HCT116 (cell line): ENCODE measurements around the gene CXCL5. TPM values are rescaled to one million over a fixed set of nuclear protein-coding genes. Genes with fewer than 3 reads are reported as not detected.

ENCODE experiments used
- ATAC-seq: fragments of 200-7000 bp; cut with Tn5 transposase; 2 replicates; pipeline ENCODE4 v1.9.1; 2020; ENCODE audit warnings: mild to moderate bottlenecking, moderate library complexity
- BruUV-seq: library from RNA; stranded (reverse); fragments of 400-500 nt; replicated peaks from 2 replicates; lab custom pipeline; 2021; lab: Mats Ljungman, UMichigan
- CTCF ChIA-PET: fragments of 300-600 bp; sonication (Branson Sonifier 250); formaldehyde crosslinking; loops from one replicate; lab custom pipeline; 2021; ENCODE audit warnings: antibody characterized with exemption; lab: Charles Lee
- POLR2A ChIA-PET: fragments of 300-600, 350-600 bp; sonication (Branson Sonifier 250); formaldehyde crosslinking; loops from one replicate; lab custom pipeline; 2021; ENCODE audit warnings: antibody characterized with exemption; lab: Charles Lee
- RAD21 ChIA-PET, 2 experiments: fragments of 300-600 bp; sonication (Branson Sonifier 250); formaldehyde crosslinking; loops; one replicate each; lab custom pipeline; 2023; ENCODE audit warnings: low total read pairs in 2 of 2; ENCODE audit not compliant: uncharacterized antibody in 2 of 2, unreplicated experiment in 2 of 2, low non-redundant PET in 1 of 2; lab: Charles Lee
- DNase-seq: peaks from one replicate; pipeline ENCODE4 v3.0.0-alpha.2; 2010; ENCODE audit warnings: low read depth, low spot score
- H2AFZ ChIP-seq: fragments of 200-600 bp; shearing (Covaris generic), sonication (generic); 2 replicates; pipeline ENCODE4 v1.6.1; 2017; ENCODE audit warnings: low read depth, mixed run types, mixed read lengths, antibody characterized with exemption, low read length; ENCODE audit not compliant: poor library complexity, severe bottlenecking
- H3K27ac ChIP-seq: 2 replicates; pipeline ENCODE4 v1.5.1; 2012; ENCODE audit warnings: low read depth, low read length
- H3K27me3 ChIP-seq: fragments of 200-600 bp; sonication (generic); 2 replicates; pipeline ENCODE4 v1.6.1; 2016; ENCODE audit warnings: mixed run types, low read length, mixed read lengths; ENCODE audit not compliant: insufficient read depth
- H3K36me3 ChIP-seq, 2 experiments: fragments of 200-500 bp in 1 of 2; fragments of 200-600 bp in 1 of 2; sonication (Bioruptor generic) in 1 of 2; sonication (generic) in 1 of 2; 2 replicates each; pipeline versions ENCODE4 v1.5.1 to v1.6.1; 2014 to 2016; ENCODE audit warnings: low read length in 2 of 2, inconsistent platforms in 1 of 2, mixed read lengths in 1 of 2, mixed run types in 1 of 2; ENCODE audit not compliant: insufficient read depth in 2 of 2, control insufficient read depth in 1 of 2
- H3K4me1 ChIP-seq, 2 experiments: fragments of 200-600 bp in 1 of 2; sonication (generic) in 1 of 2; 2 replicates each; pipeline versions ENCODE4 v1.5.1 to v1.6.1; 2012 to 2017; ENCODE audit warnings: low read length in 2 of 2, inconsistent platforms in 1 of 2, mild to moderate bottlenecking in 1 of 2, mixed read lengths in 1 of 2, mixed run types in 1 of 2, moderate library complexity in 1 of 2; ENCODE audit not compliant: insufficient read depth in 2 of 2, control insufficient read depth in 1 of 2
- H3K4me2 ChIP-seq: fragments of 200-600 bp; sonication (generic); 2 replicates; pipeline ENCODE4 v1.6.1; 2017; ENCODE audit warnings: mixed run types, low read length, mixed read lengths
- H3K4me3 ChIP-seq, 2 experiments: fragments of 200-600 bp in 1 of 2; sonication (generic) in 1 of 2; replicated peaks in 1 of 2; 2 replicates each; pipeline ENCODE4 v1.5.1; 2011 to 2016; ENCODE audit warnings: low read length in 2 of 2, control low read depth in 1 of 2, low read depth in 1 of 2, mild to moderate bottlenecking in 1 of 2, mixed read lengths in 1 of 2, mixed run types in 1 of 2
- H3K79me2 ChIP-seq: fragments of 200-600 bp; sonication (generic); 2 replicates; pipeline ENCODE4 v1.6.1; 2017; ENCODE audit warnings: mild to moderate bottlenecking, mixed run types, low read length, moderate library complexity, mixed read lengths; ENCODE audit not compliant: insufficient read depth
- H3K9ac ChIP-seq: fragments of 200-600 bp; sonication (generic); 2 replicates; pipeline ENCODE4 v1.6.1; 2016; ENCODE audit warnings: low read length, mixed read lengths
- H3K9me2 ChIP-seq: fragments of 200-600 bp; sonication (generic), shearing (Covaris generic); 2 replicates; pipeline ENCODE4 v1.6.1; 2017; ENCODE audit warnings: mixed run types, mild to moderate bottlenecking, moderate library complexity; ENCODE audit not compliant: insufficient read depth
- H3K9me3 ChIP-seq, 2 experiments: fragments of 200-500 bp in 1 of 2; fragments of 200-600 bp in 1 of 2; sonication (Bioruptor generic) in 1 of 2; sonication (generic) in 1 of 2; 2 replicates each; pipeline ENCODE4 v1.6.1; 2014 to 2017; ENCODE audit warnings: low read length in 2 of 2, mixed read lengths in 2 of 2, inconsistent platforms in 1 of 2, low read depth in 1 of 2, mild to moderate bottlenecking in 1 of 2, mixed run types in 1 of 2, moderate library complexity in 1 of 2; ENCODE audit not compliant: control insufficient read depth in 1 of 2, insufficient read depth in 1 of 2
- H4K20me1 ChIP-seq: fragments of 200-600 bp; sonication (generic), shearing (Covaris generic); 2 replicates; pipeline ENCODE4 v1.6.1; 2017; ENCODE audit warnings: mixed run types, mild to moderate bottlenecking, moderate library complexity; ENCODE audit not compliant: insufficient read depth
- EGR1 ChIP-seq: IDR thresholded peaks from 2 replicates; pipeline ENCODE4 v1.6.1; 2012; ENCODE audit warnings: low read depth
- EZH2phosphoT487 ChIP-seq: fragments of 200-600 bp; IDR thresholded peaks from 2 replicates; pipeline ENCODE4 v1.6.1; 2018; ENCODE audit warnings: antibody characterized with exemption, borderline replicate concordance
- FOSL1 ChIP-seq: IDR thresholded peaks from 2 replicates; pipeline ENCODE4 v1.6.1; 2012; ENCODE audit warnings: low read depth
- JUND ChIP-seq: IDR thresholded peaks from 2 replicates; pipeline ENCODE4 v1.6.1; 2012
- RAD21 ChIP-seq: IDR thresholded peaks from 2 replicates; pipeline ENCODE4 v1.6.1; 2012; ENCODE audit warnings: low read depth, mild to moderate bottlenecking
- SRF ChIP-seq: IDR thresholded peaks from 2 replicates; pipeline ENCODE4 v1.6.1; 2012; ENCODE audit warnings: low read depth
- YY1 ChIP-seq: IDR thresholded peaks from 2 replicates; pipeline ENCODE4 v1.6.1; 2011; ENCODE audit warnings: low read length, low read depth, moderate library complexity, mild to moderate bottlenecking; ENCODE audit not compliant: insufficient replicate concordance; ENCODE audit errors: extremely low read depth
- ZNF274 ChIP-seq: fragments of 200-500 bp; sonication (Bioruptor generic); IDR thresholded peaks from 2 replicates; pipeline ENCODE4 v1.6.1; 2014; ENCODE audit warnings: mild to moderate bottlenecking, low read depth, low read length, inconsistent platforms
- intact Hi-C: fragments of 100-400 bp; cut with micrococcal nuclease; formaldehyde crosslinking; loops from 2 replicates; pipeline ENCODE4 v1.10.0; 2022
- total RNA-seq: library from RNA; stranded (reverse); gene quantifications from one replicate; pipeline ENCODE4 v1.2.1, GENCODE V29; 2021; ENCODE audit not compliant: unreplicated experiment
- TF ChIP-seq, protein P1 (sequence below): IDR thresholded peaks from 2 replicates; pipeline ENCODE4 v1.6.1; 2012
- TF ChIP-seq, protein P2 (sequence below): IDR thresholded peaks from 2 replicates; pipeline ENCODE4 v1.6.1; 2011; ENCODE audit warnings: mild to moderate bottlenecking, low read length, moderate library complexity; ENCODE audit not compliant: insufficient replicate concordance; ENCODE audit errors: extremely low read depth

CXCL5 gene
- total RNA-seq, 1 experiment from 2014 or later = not detected

- DNase-seq (no peak), ATAC-seq (no peak)
- H4K20me1 ChIP-seq = no peaks in the 10 kb centered on the region
- no peak overlapping the region for H3K9ac ChIP-seq
- H3K4me3 ChIP-seq = no peak overlapping the region
- no peak for TF ChIP-seq EZH2phosphoT487
- no peak for TF ChIP-seq JUND
- no peak for TF ChIP-seq YY1
- TF ChIP-seq, protein P1, sequence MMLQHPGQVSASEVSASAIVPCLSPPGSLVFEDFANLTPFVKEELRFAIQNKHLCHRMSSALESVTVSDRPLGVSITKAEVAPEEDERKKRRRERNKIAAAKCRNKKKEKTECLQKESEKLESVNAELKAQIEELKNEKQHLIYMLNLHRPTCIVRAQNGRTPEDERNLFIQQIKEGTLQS = no peak
- no peak for TF ChIP-seq ZNF274
- TF ChIP-seq, protein P2, sequence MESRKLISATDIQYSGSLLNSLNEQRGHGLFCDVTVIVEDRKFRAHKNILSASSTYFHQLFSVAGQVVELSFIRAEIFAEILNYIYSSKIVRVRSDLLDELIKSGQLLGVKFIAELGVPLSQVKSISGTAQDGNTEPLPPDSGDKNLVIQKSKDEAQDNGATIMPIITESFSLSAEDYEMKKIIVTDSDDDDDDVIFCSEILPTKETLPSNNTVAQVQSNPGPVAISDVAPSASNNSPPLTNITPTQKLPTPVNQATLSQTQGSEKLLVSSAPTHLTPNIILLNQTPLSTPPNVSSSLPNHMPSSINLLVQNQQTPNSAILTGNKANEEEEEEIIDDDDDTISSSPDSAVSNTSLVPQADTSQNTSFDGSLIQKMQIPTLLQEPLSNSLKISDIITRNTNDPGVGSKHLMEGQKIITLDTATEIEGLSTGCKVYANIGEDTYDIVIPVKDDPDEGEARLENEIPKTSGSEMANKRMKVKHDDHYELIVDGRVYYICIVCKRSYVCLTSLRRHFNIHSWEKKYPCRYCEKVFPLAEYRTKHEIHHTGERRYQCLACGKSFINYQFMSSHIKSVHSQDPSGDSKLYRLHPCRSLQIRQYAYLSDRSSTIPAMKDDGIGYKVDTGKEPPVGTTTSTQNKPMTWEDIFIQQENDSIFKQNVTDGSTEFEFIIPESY = no peak
- TF ChIP-seq FOSL1 = no peak
- TF ChIP-seq EGR1 = no peak
- no peak for TF ChIP-seq SRF
- TF ChIP-seq RAD21 = no peak
- POLR2A ChIA-PET = no interaction called here
- no peaks in the 10 kb centered on the region for H3K27me3 ChIP-seq
- H2AFZ ChIP-seq = no peak overlapping the region
- no peak overlapping the region for H3K4me2 ChIP-seq
- intact Hi-C loops = no loop called here
- H3K36me3 ChIP-seq = no peaks in the 10 kb centered on the region
- BruUV-seq = no TSS peak
- H3K9me2 ChIP-seq = no peaks in the 10 kb centered on the region
- no peaks in the 10 kb centered on the region for H3K4me1 ChIP-seq
- H3K27ac ChIP-seq = no peak overlapping the region
- RAD21 ChIA-PET = no interaction called here
- H3K79me2 ChIP-seq = no peaks in the 10 kb centered on the region
- H3K9me3 ChIP-seq = no peaks in the 10 kb centered on the region
- CTCF ChIA-PET = no interaction called here
Observed at GRCh38 chr4:74018116-74018515, 19.6 kb upstream of the CXCL5 start.
